GM23338 (cell line): ENCODE results near the gene SERPINB6. TPM values are rescaled to one million over a fixed set of nuclear protein-coding genes. Genes with fewer than 3 reads are reported as not detected.

Experiments used
- ATAC-seq: fragments of 200-7000 bp; cut with Tn5 transposase; 3 replicates; pipeline ENCODE4 v1.9.1; 2020
- DNase-seq: peaks from one replicate; pipeline ENCODE4 v3.0.0-alpha.2; 2015; ENCODE audit warnings: low spot score
- H2AFZ ChIP-seq: fragments of 200-600 bp; sonication (generic); 2 replicates; pipeline ENCODE4 v1.8.0; 2016; ENCODE audit warnings: antibody characterized with exemption, mild to moderate bottlenecking, moderate library complexity
- H3F3A ChIP-seq: fragments of 200-600 bp; sonication (generic); replicated peaks from 2 replicates; pipeline ENCODE4 v1.8.0; 2017; ENCODE audit warnings: antibody characterized with exemption, mixed run types, low read depth
- H3K27ac ChIP-seq: fragments of 200-600 bp; sonication (generic); 2 replicates; pipeline ENCODE4 v1.6.1; 2016; ENCODE audit warnings: low read depth
- H3K27me3 ChIP-seq: fragments of 200-600 bp; sonication (generic); 2 replicates; pipeline ENCODE4 v1.8.0; 2016; ENCODE audit warnings: mild to moderate bottlenecking, mixed run types, moderate library complexity; ENCODE audit not compliant: insufficient read depth
- H3K36me3 ChIP-seq: fragments of 200-600 bp; sonication (generic); 2 replicates; pipeline ENCODE4 v1.8.0; 2016; ENCODE audit warnings: mild to moderate bottlenecking; ENCODE audit not compliant: insufficient read depth
- H3K4me1 ChIP-seq: fragments of 200-600 bp; sonication (generic); 2 replicates; pipeline ENCODE4 v1.8.0; 2016; ENCODE audit warnings: mild to moderate bottlenecking, moderate library complexity; ENCODE audit not compliant: insufficient read depth
- H3K4me2 ChIP-seq: fragments of 200-600 bp; sonication (generic); 2 replicates; pipeline ENCODE4 v1.7.1; 2017; ENCODE audit warnings: mixed run types
- H3K4me3 ChIP-seq: fragments of 200-600 bp; sonication (generic); 2 replicates; pipeline ENCODE4 v1.6.1; 2016; ENCODE audit warnings: mixed run types
- H3K79me2 ChIP-seq: fragments of 200-600 bp; sonication (generic); replicated peaks from 2 replicates; pipeline ENCODE4 v1.8.0; 2017; ENCODE audit warnings: mild to moderate bottlenecking; ENCODE audit not compliant: insufficient read depth
- H3K9me2 ChIP-seq: fragments of 200-600 bp; sonication (generic); 2 replicates; pipeline ENCODE4 v1.8.0; 2017; ENCODE audit not compliant: insufficient read depth
- H4K20me1 ChIP-seq: fragments of 200-600 bp; sonication (generic); replicated peaks from 2 replicates; pipeline ENCODE4 v1.8.0; 2017; ENCODE audit warnings: mild to moderate bottlenecking; ENCODE audit not compliant: insufficient read depth
- H3K27ac Mint-ChIP-seq: 2 replicates; pipeline ENCODE4 v1.8.0; 2020; ENCODE audit warnings: inconsistent platforms, mild to moderate bottlenecking, moderate library complexity, mixed read lengths
- H3K27me3 Mint-ChIP-seq: 3 replicates; pipeline ENCODE4 v1.8.0; 2022; ENCODE audit warnings: low read depth, mild to moderate bottlenecking, moderate library complexity, mixed read lengths, inconsistent platforms; ENCODE audit not compliant: insufficient read depth, poor library complexity
- H3K36me3 Mint-ChIP-seq: 3 replicates; pipeline ENCODE4 v1.8.0; 2021; ENCODE audit warnings: low read depth, mild to moderate bottlenecking, inconsistent platforms, moderate library complexity, mixed read lengths
- H3K4me1 Mint-ChIP-seq: 3 replicates; pipeline ENCODE4 v1.8.0; 2020; ENCODE audit warnings: mild to moderate bottlenecking, inconsistent platforms, mixed read lengths
- H3K4me3 Mint-ChIP-seq: 3 replicates; pipeline ENCODE4 v1.8.0; 2021; ENCODE audit warnings: moderate library complexity, mild to moderate bottlenecking, inconsistent platforms, mixed read lengths
- H3K9me3 Mint-ChIP-seq: 3 replicates; pipeline ENCODE4 v1.8.0; 2020; ENCODE audit warnings: moderate library complexity, mild to moderate bottlenecking, inconsistent platforms, mixed read lengths
- CREB1 ChIP-seq: fragments of 250-450 bp; sonication (Bioruptor Pico); IDR thresholded peaks from 2 replicates; pipeline ENCODE4 v1.5.0; 2020; ENCODE audit warnings: low read depth, mild to moderate bottlenecking, moderate library complexity
- ETS1 ChIP-seq: IDR thresholded peaks from 2 replicates; pipeline ENCODE4 v1.6.1; 2016; ENCODE audit warnings: antibody characterized with exemption
- EZH2 ChIP-seq: fragments of 200-600 bp; sonication (generic); IDR thresholded peaks from one replicate; pipeline ENCODE4 v1.8.0; 2017; ENCODE audit warnings: antibody characterized with exemption, mild to moderate bottlenecking, low read depth; ENCODE audit not compliant: unreplicated experiment
- JUNB ChIP-seq: IDR thresholded peaks from one replicate; pipeline ENCODE4 v1.6.1; 2016; ENCODE audit warnings: antibody characterized with exemption; ENCODE audit not compliant: unreplicated experiment
- NANOG ChIP-seq: IDR thresholded peaks from 2 replicates; pipeline ENCODE4 v1.6.1; 2016; ENCODE audit warnings: antibody characterized with exemption, borderline replicate concordance
- POLR2AphosphoS5 ChIP-seq: IDR thresholded peaks from 2 replicates; pipeline ENCODE4 v1.6.1; 2016; ENCODE audit warnings: antibody characterized with exemption, low read depth
- REST ChIP-seq: IDR thresholded peaks from one replicate; pipeline ENCODE4 v1.6.1; 2018; ENCODE audit warnings: antibody characterized with exemption; ENCODE audit not compliant: unreplicated experiment
- STAT1 ChIP-seq: IDR thresholded peaks from one replicate; pipeline ENCODE4 v1.6.1; 2016; ENCODE audit warnings: antibody characterized with exemption; ENCODE audit not compliant: unreplicated experiment
- ZNF114 ChIP-seq: fragments of 250-450 bp; sonication (Bioruptor Pico); IDR thresholded peaks from 2 replicates; pipeline ENCODE4 v1.5.0; 2020; ENCODE audit warnings: mild to moderate bottlenecking, moderate library complexity
- ZNF331 ChIP-seq: fragments of 250-450 bp; sonication (Bioruptor Pico); IDR thresholded peaks from 2 replicates; pipeline ENCODE4 v1.5.0; 2020; ENCODE audit warnings: low read depth, mild to moderate bottlenecking, moderate library complexity
- ZNF462 ChIP-seq: fragments of 250-450 bp; sonication (Bioruptor Pico); IDR thresholded peaks from 2 replicates; pipeline ENCODE4 v1.5.0; 2020; ENCODE audit warnings: mild to moderate bottlenecking, moderate library complexity
- polyA plus RNA-seq: library from polyadenylated mRNA; unstranded; fragments of >200 nt; fragmentation: Nextera tagmentation; extraction: Ambion mirVana; gene quantifications from 2 replicates; pipeline ENCODE4 v1.2.1, GENCODE V29; 2016
- total RNA-seq: library from RNA; depleted of rRNA; stranded (reverse); fragments of >200 nt; shearing (Covaris generic); gene quantifications from 2 replicates; pipeline ENCODE4 v1.2.3, GENCODE V29; 2014

SERPINB6 gene
- total and polyA plus RNA-seq, 2 experiments from 2014 or later = 25.9 to 38.5 TPM

GRCh38 chr6:2953098-2953497, 18.3 kb downstream of the SERPINB6 start:
- Mint-ChIP-seq H3K9me3 (no peaks in the 10 kb centered on the region), H3K27ac (no peak overlapping the region), H3K27me3 (peaks cover 4% of the 10 kb centered on the region), H3K4me1 (peaks cover 22% of the 10 kb centered on the region), H3K4me3 (peak overlapping the region; percentile 21; the same call in 1 of the 3 replicates), H3K36me3 (peaks cover 8% of the 10 kb centered on the region)
- Histone ChIP-seq H2AFZ (peak overlapping the region; percentile 76; the same call in 1 of the 2 replicates), H3K27me3 (no peaks in the 10 kb centered on the region), H3K4me2 (peak overlapping the region; percentile 31), H3K4me3 (peak overlapping the region; percentile 13; the same call in 1 of the 2 replicates), H4K20me1 (no peaks in the 10 kb centered on the region), H3K79me2 (no peaks in the 10 kb centered on the region), H3F3A (peaks cover 11% of the 10 kb centered on the region), H3K9me2 (no peaks in the 10 kb centered on the region), H3K4me1 (peaks cover 15% of the 10 kb centered on the region), H3K27ac (peak overlapping the region; percentile 75; the same call in 1 of the 2 replicates), H3K36me3 (no peaks in the 10 kb centered on the region)
- TF ChIP-seq ZNF331 = no peak
- DNase-seq (no peak), ATAC-seq (peak; percentile 25)

- Histone ChIP-seq H3K4me1 (peaks cover 15% of the 10 kb centered on the region), H4K20me1 (no peaks in the 10 kb centered on the region), H3K27ac (peak overlapping the region; percentile 75; the same call in 1 of the 2 replicates), H2AFZ (peak overlapping the region; percentile 76; the same call in 1 of the 2 replicates), H3K27me3 (no peaks in the 10 kb centered on the region), H3K9me2 (no peaks in the 10 kb centered on the region), H3K4me3 (peak overlapping the region; percentile 13; the same call in 1 of the 2 replicates), H3F3A (peaks cover 11% of the 10 kb centered on the region), H3K36me3 (no peaks in the 10 kb centered on the region), H3K79me2 (no peaks in the 10 kb centered on the region), H3K4me2 (peak overlapping the region; percentile 31)
- DNase-seq = peak; percentile 95
- Mint-ChIP-seq H3K36me3 (peaks cover 12% of the 10 kb centered on the region), H3K4me3 (peak overlapping the region; percentile 21; the same call in 1 of the 3 replicates), H3K27ac (no peak overlapping the region), H3K27me3 (peaks cover 8% of the 10 kb centered on the region), H3K9me3 (no peaks in the 10 kb centered on the region), H3K4me1 (peaks cover 22% of the 10 kb centered on the region)
- ATAC-seq = peak; percentile 94
- no peak for TF ChIP-seq JUNB
- TF ChIP-seq ZNF114 (CRISPR knock-in tag) = no peak
- TF ChIP-seq CREB1 (CRISPR knock-in tag) = 0 out of 2 replicates have a peak, but pooled peaks have one; percentile 11
- no peak for TF ChIP-seq STAT1
- no peak for TF ChIP-seq ETS1
- TF ChIP-seq REST = no peak
- TF ChIP-seq ZNF462 (CRISPR knock-in tag) = 0 out of 2 replicates have a peak, but pooled peaks have one; percentile 59
- TF ChIP-seq ZNF331 = no peak
- TF ChIP-seq EZH2 = no peak
- no peak for TF ChIP-seq NANOG
- TF ChIP-seq POLR2AphosphoS5 = no peak
Observed at GRCh38 chr6:2952557-2953095, 18.7 kb downstream of the SERPINB6 start.
